ENCODE results near the gene HYAL3.

GRCh38 chr3:50322115-50322385, 22.8 kb upstream of the HYAL3 start:
- TF ChIP-seq CTCF (IDR thresholded peaks at IDR 0.05) (no peak), POLR2AphosphoS5 (IDR thresholded peaks at IDR 0.05) (no peak)

Data from gastroesophageal sphincter (tissue), 3 donors.